Activated B cell treated with CpG ODN at 0.5 μM for 24 hours (primary cell): ENCODE results near the gene C19orf53. TPM values are rescaled to one million over a fixed set of nuclear protein-coding genes. Genes with fewer than 3 reads are reported as not detected.

Source experiments
- ATAC-seq: fragments of 200-7000 bp; cut with Tn5 transposase; one replicate; pipeline ENCODE4 v1.10.0; 2021; ENCODE audit warnings: low read depth, mild to moderate bottlenecking, moderate library complexity
- CTCF ChIA-PET: fragments of 350-600 bp; sonication (Branson Sonifier 250); formaldehyde crosslinking; loops from one replicate; lab custom pipeline; 2021; ENCODE audit warnings: antibody characterized with exemption; lab: Charles Lee
- POLR2A ChIA-PET: fragments of 350-600 bp; sonication (Branson Sonifier 250); formaldehyde crosslinking; loops from one replicate; lab custom pipeline; 2021; ENCODE audit warnings: antibody characterized with exemption; lab: Charles Lee
- DNase-seq: peaks from one replicate; pipeline ENCODE4 v3.0.0; 2022
- H3K27ac Mint-ChIP-seq: one replicate; pipeline ENCODE4 v1.8.0; 2020; ENCODE audit warnings: mixed read lengths
- H3K27me3 Mint-ChIP-seq: one replicate; pipeline ENCODE4 v1.8.0; 2021; ENCODE audit warnings: mixed read lengths
- H3K36me3 Mint-ChIP-seq: one replicate; pipeline ENCODE4 v1.8.0; 2021; ENCODE audit warnings: low read depth, mixed read lengths
- H3K4me1 Mint-ChIP-seq: one replicate; pipeline ENCODE4 v1.8.0; 2021; ENCODE audit warnings: mixed read lengths
- H3K4me3 Mint-ChIP-seq: one replicate; pipeline ENCODE4 v1.8.0; 2020; ENCODE audit warnings: mild to moderate bottlenecking, mixed read lengths
- H3K9me3 Mint-ChIP-seq: one replicate; pipeline ENCODE4 v1.8.0; 2020; ENCODE audit warnings: mixed read lengths
- CTCF ChIP-seq: fragments of 200-600 bp; IDR thresholded peaks from one replicate; pipeline ENCODE4 v1.8.0; 2022; ENCODE audit warnings: antibody characterized with exemption, mild to moderate bottlenecking
- intact Hi-C: fragments of 100-400 bp; cut with micrococcal nuclease; formaldehyde crosslinking; loops from one replicate; pipeline ENCODE4 v1.15.1; 2024
- total RNA-seq: library from RNA; stranded (reverse); gene quantifications from 2 replicates; pipeline ENCODE4 v1.2.3, GENCODE V29; 2022

C19orf53 gene
- total RNA-seq, 1 donor from 2014 or later, result 74.9 TPM

- no peak overlapping the region for H3K27ac Mint-ChIP-seq
- intact Hi-C loops, result loop anchor here (5.0 to 10.0 kb wide), 2 partner anchors 315 to 338 kb away; partner anchors contain the start of genes ASF1B and PRKACA
- H3K27me3 Mint-ChIP-seq, result no peaks in the 10 kb centered on the region
- no peak for TF ChIP-seq CTCF
- CTCF ChIA-PET, result no interaction called here
- ATAC-seq (no peak), DNase-seq (no peak)
- H3K4me1 Mint-ChIP-seq, result peaks cover 18% of the 10 kb centered on the region
- POLR2A ChIA-PET, result interaction anchor here (1.6 kb wide), 1 partner anchor 12 kb away, joined by 3 read pairs; no protein-coding TSS in a partner anchor
- H3K4me3 Mint-ChIP-seq, result no peak overlapping the region
- no peaks in the 10 kb centered on the region for H3K36me3 Mint-ChIP-seq
- H3K9me3 Mint-ChIP-seq, result no peaks in the 10 kb centered on the region
Observed at GRCh38 chr19:13799669-13800068, 25.4 kb downstream of the C19orf53 start.

- no peak for DNase-seq
- no peak for ATAC-seq
- no peaks in the 10 kb centered on the region for H3K9me3 Mint-ChIP-seq
- no peaks in the 10 kb centered on the region for H3K4me1 Mint-ChIP-seq
- no peak overlapping the region for H3K27ac Mint-ChIP-seq
- intact Hi-C loops, result no loop called here
- no peak overlapping the region for H3K4me3 Mint-ChIP-seq
- ChIA-PET CTCF (no interaction called here), POLR2A (no interaction called here)
- H3K36me3 Mint-ChIP-seq, result peaks cover 7% of the 10 kb centered on the region
- no peak for TF ChIP-seq CTCF
- H3K27me3 Mint-ChIP-seq, result no peaks in the 10 kb centered on the region
Observed at GRCh38 chr19:13803038-13803437, 28.8 kb downstream of the C19orf53 start.

- Mint-ChIP-seq H3K4me3 (no peak overlapping the region), H3K4me1 (no peaks in the 10 kb centered on the region), H3K36me3 (peaks cover 16% of the 10 kb centered on the region), H3K27ac (no peak overlapping the region), H3K9me3 (no peaks in the 10 kb centered on the region), H3K27me3 (no peaks in the 10 kb centered on the region)
- intact Hi-C loops, result no loop called here
- ChIA-PET POLR2A (interaction anchor here (0.6 to 1.1 kb wide), 4 partner anchors 11 to 889 kb away, joined by 3 to 8 read pairs (median 4); no protein-coding TSS in a partner anchor), CTCF (interaction anchor here (1.1 kb wide), 2 partner anchors 16 to 57 kb away, joined by 3 read pairs; no protein-coding TSS in a partner anchor)
- no peak for TF ChIP-seq CTCF
- DNase-seq (no peak), ATAC-seq (no peak)
Observed at GRCh38 chr19:13804830-13805683, 30.8 kb downstream of the C19orf53 start.

- POLR2A ChIA-PET, result no interaction called here
- Mint-ChIP-seq H3K4me3 (no peak overlapping the region), H3K36me3 (peaks cover 16% of the 10 kb centered on the region), H3K9me3 (no peaks in the 10 kb centered on the region), H3K27ac (no peak overlapping the region), H3K4me1 (no peaks in the 10 kb centered on the region), H3K27me3 (no peaks in the 10 kb centered on the region)
- no peak for TF ChIP-seq CTCF
- CTCF ChIA-PET, result interaction anchor here (1.1 kb wide), 1 partner anchor 55 kb away, joined by 3 read pairs; no protein-coding TSS in a partner anchor
- DNase-seq (no peak), ATAC-seq (no peak)
- intact Hi-C loops, result no loop called here
Observed at GRCh38 chr19:13806728-13807127, 32.5 kb downstream of the C19orf53 start.

GRCh38 chr19:13807421-13808021 lies 33.3 kb downstream of the C19orf53 start:
- no peaks in the 10 kb centered on the region for H3K4me1 Mint-ChIP-seq
- CTCF ChIA-PET, result interaction anchor here (1.2 kb wide), 1 partner anchor 96 kb away, joined by 3 read pairs; no protein-coding TSS in a partner anchor
- no peak for ATAC-seq
- POLR2A ChIA-PET, result no interaction called here
- H3K9me3 Mint-ChIP-seq, result no peaks in the 10 kb centered on the region
- no peak for DNase-seq
- peaks cover 16% of the 10 kb centered on the region for H3K36me3 Mint-ChIP-seq
- intact Hi-C loops, result no loop called here
- no peaks in the 10 kb centered on the region for H3K27me3 Mint-ChIP-seq
- no peak for TF ChIP-seq CTCF
- no peak overlapping the region for H3K27ac Mint-ChIP-seq
- H3K4me3 Mint-ChIP-seq, result no peak overlapping the region
